ENCODE measurements around the gene ZNF205.
A peak's percentile ranks its signal among the peaks of the same experiment; 100 is the strongest.

The ZNF205 gene

DNA sequence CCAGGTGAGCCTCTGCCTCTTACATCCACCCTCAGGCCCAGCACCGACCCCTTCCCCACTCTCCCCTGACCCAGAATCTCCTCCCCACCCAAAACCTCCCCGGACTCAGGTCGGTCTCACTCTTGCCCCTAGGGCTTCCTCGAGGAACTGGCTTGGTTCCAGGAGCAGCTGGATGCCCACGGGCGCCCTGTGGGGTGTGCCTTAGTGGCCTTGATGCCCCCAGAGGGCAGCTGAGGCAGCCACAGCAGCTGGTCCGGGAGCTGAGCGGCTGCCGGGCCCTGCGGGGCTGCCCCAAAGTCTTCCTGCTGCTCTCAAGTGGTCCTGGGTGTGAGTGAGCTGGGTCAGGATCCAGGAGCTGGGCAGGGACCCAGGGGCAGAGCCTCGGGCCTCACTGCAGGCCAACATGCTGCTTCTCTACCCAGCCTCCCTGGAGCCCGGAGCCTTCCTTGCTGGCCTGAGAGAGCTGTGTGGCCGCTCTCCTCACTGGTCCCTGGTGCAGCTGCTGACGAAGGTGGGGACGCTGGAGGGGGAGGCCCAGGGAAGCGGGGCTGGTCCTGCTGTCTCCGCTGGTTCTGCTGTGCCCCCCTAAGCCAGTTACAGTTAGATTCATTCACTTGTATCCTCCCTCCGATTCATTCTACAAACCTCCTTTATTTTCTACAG, 32.1 kb downstream of the ZNF205 start:
- no peak overlapping the region for H4K8ac ChIP-seq (ENCODE audit: low read depth, low read length)
- H4K91ac ChIP-seq (ENCODE audit: low read depth, low read length): no peak overlapping the region

DNA sequence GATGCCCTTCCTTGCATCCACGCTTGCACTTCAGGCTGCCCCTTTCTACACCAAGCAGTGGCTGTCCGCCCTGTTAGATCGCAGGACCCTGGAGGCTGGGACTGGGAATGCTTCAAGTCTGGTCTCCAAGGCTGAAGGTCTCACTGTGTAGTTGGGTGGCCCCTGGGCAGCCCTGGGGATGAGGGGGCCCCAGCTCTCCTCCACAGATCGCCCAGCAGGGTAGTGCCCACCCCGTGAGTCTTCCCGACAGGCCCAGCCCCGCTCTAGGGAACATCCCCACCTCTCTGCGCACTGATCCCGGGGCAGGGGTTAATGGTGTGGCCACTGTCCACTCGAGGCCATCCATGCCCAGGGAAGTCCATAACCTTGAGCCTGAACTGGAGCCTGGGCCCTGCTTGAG, 32.8 kb downstream of the ZNF205 start:
- no peak overlapping the region for H2BK120ac ChIP-seq (ENCODE audit: insufficient read depth, low read length, poor library complexity)
- peaks cover 2% of the 10 kb centered on the region for H3K79me2 ChIP-seq (ENCODE audit: control insufficient read depth, insufficient read depth, low read length, poor library complexity)
- H3K27ac ChIP-seq (ENCODE audit: low read depth, low read length): no peak overlapping the region
- H3K4me3 ChIP-seq (ENCODE audit: low read depth, low read length): no peak overlapping the region
- no peak overlapping the region for H3K4ac ChIP-seq (ENCODE audit: low read depth, low read length)
- no peak overlapping the region for H4K8ac ChIP-seq (ENCODE audit: low read depth, low read length)
- DNase-seq: no peak
- H3K36me3 ChIP-seq (ENCODE audit: control insufficient read depth in 1 of 2, insufficient read depth in 2 of 2, low read length in 2 of 2): peaks cover 24% of the 10 kb centered on the region in 2 experiments
- H3K9ac ChIP-seq (ENCODE audit: low read length): no peak overlapping the region
- H4K12ac ChIP-seq (ENCODE audit: low read depth, low read length): no peak overlapping the region
- no peak overlapping the region for H3K23ac ChIP-seq (ENCODE audit: low read length)
- H2BK12ac ChIP-seq (ENCODE audit: low read length): no peak overlapping the region
- no peak overlapping the region for H3K4me2 ChIP-seq (ENCODE audit: low read length)
- WGBS (ENCODE audit: extremely low coverage, insufficient coverage, insufficient read length): no CpG with 5 or more reads among the region's 10 CpGs
- H2AK5ac ChIP-seq (ENCODE audit: low read length): no peak overlapping the region
- H4K91ac ChIP-seq (ENCODE audit: low read depth, low read length): no peak overlapping the region
- no peak overlapping the region for H3K18ac ChIP-seq (ENCODE audit: low read length)
- H3K14ac ChIP-seq (ENCODE audit: low read length): no peak overlapping the region
- H3K27me3 ChIP-seq (ENCODE audit: insufficient read depth, low read length): no peaks in the 10 kb centered on the region
- H2AFZ ChIP-seq (ENCODE audit: insufficient read depth, low read length, poor library complexity): no peak overlapping the region
- H3K79me1 ChIP-seq (ENCODE audit: low read length): peaks cover 5% of the 10 kb centered on the region
- no peak overlapping the region for H2BK5ac ChIP-seq (ENCODE audit: low read depth, low read length, poor library complexity)
- H3K4me1 ChIP-seq (ENCODE audit: control insufficient read depth in 1 of 2, insufficient read depth in 2 of 2, low read length in 2 of 2): peaks cover 2 to 5% of the 10 kb centered on the region in 2 experiments
- peaks cover 3% of the 10 kb centered on the region for H3K9me3 ChIP-seq (ENCODE audit: insufficient read depth, low read depth, low read length)

More for the DNA sequence above, 32.1 kb downstream of the ZNF205 start:
- H3K27ac ChIP-seq (ENCODE audit: low read depth, low read length): no peak overlapping the region
- no peak overlapping the region for H2AK5ac ChIP-seq (ENCODE audit: low read length)
- H3K4ac ChIP-seq (ENCODE audit: low read depth, low read length): no peak overlapping the region
- H3K9ac ChIP-seq (ENCODE audit: low read length): no peak overlapping the region
- no peak overlapping the region for H2AFZ ChIP-seq (ENCODE audit: insufficient read depth, low read length, poor library complexity)
- no peak overlapping the region for H2BK5ac ChIP-seq (ENCODE audit: low read depth, low read length, poor library complexity)
- H3K9me3 ChIP-seq (ENCODE audit: insufficient read depth, low read depth, low read length): peaks cover 3% of the 10 kb centered on the region
- no peaks in the 10 kb centered on the region for H3K27me3 ChIP-seq (ENCODE audit: insufficient read depth, low read length)
- no CpG with 5 or more reads among the region's 18 CpGs for WGBS (ENCODE audit: extremely low coverage, insufficient coverage, insufficient read length)
- H3K4me1 ChIP-seq (ENCODE audit: control insufficient read depth in 1 of 2, insufficient read depth in 2 of 2, low read length in 2 of 2): peaks cover 0 to 2% of the 10 kb centered on the region in 2 experiments
- peaks cover 24% of the 10 kb centered on the region in 2 experiments for H3K36me3 ChIP-seq (ENCODE audit: control insufficient read depth in 1 of 2, insufficient read depth in 2 of 2, low read length in 2 of 2)
- H2BK120ac ChIP-seq (ENCODE audit: insufficient read depth, low read length, poor library complexity): no peak overlapping the region
- no peak overlapping the region for H4K12ac ChIP-seq (ENCODE audit: low read depth, low read length)
- H2BK12ac ChIP-seq (ENCODE audit: low read length): no peak overlapping the region
- no peak overlapping the region for H3K23ac ChIP-seq (ENCODE audit: low read length)
- no peak overlapping the region for H3K4me2 ChIP-seq (ENCODE audit: low read length)
- H3K18ac ChIP-seq (ENCODE audit: low read length): no peak overlapping the region
- no peak overlapping the region for H3K14ac ChIP-seq (ENCODE audit: low read length)
- no peak overlapping the region for H3K4me3 ChIP-seq (ENCODE audit: low read depth, low read length)
- no peaks in the 10 kb centered on the region for H3K79me2 ChIP-seq (ENCODE audit: control insufficient read depth, insufficient read depth, low read length, poor library complexity)
- H3K79me1 ChIP-seq (ENCODE audit: low read length): no peaks in the 10 kb centered on the region
- peak; percentile 9 to 12 for DNase-seq

DNA sequence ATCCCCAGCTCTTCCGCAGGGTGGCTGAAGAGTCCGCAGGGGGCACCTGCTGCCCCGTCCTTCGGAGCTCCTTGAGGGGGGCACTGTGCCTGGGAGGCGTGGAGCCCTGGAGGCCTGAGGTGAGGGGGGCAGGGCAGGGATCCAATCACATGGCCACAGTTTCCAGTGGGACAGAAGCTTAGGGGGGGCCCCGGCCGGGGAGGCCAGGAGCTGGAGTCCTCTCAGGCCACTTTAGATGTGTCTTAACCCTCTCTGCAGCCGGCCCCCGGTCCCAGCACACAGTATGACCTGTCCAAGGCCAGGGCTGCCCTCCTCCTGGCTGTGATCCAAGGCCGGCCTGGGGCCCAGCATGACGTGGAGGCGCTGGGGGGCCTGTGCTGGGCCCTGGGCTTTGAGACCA, 33.3 kb downstream of the ZNF205 start:
- no peak overlapping the region for H4K8ac ChIP-seq (ENCODE audit: low read depth, low read length)
- peaks cover 3% of the 10 kb centered on the region for H3K9me3 ChIP-seq (ENCODE audit: insufficient read depth, low read depth, low read length)
- no peaks in the 10 kb centered on the region for H3K27me3 ChIP-seq (ENCODE audit: insufficient read depth, low read length)
- no peak overlapping the region for H3K4ac ChIP-seq (ENCODE audit: low read depth, low read length)
- no peak overlapping the region for H3K23ac ChIP-seq (ENCODE audit: low read length)
- no peak overlapping the region for H4K12ac ChIP-seq (ENCODE audit: low read depth, low read length)
- no peak overlapping the region for H3K27ac ChIP-seq (ENCODE audit: low read depth, low read length)
- H3K36me3 ChIP-seq (ENCODE audit: control insufficient read depth in 1 of 2, insufficient read depth in 2 of 2, low read length in 2 of 2): peaks cover 21 to 22% of the 10 kb centered on the region in 2 experiments
- peaks cover 2 to 5% of the 10 kb centered on the region in 2 experiments for H3K4me1 ChIP-seq (ENCODE audit: control insufficient read depth in 1 of 2, insufficient read depth in 2 of 2, low read length in 2 of 2)
- peaks cover 6% of the 10 kb centered on the region for H3K79me1 ChIP-seq (ENCODE audit: low read length)
- H3K4me2 ChIP-seq (ENCODE audit: low read length): no peak overlapping the region
- H2BK12ac ChIP-seq (ENCODE audit: low read length): no peak overlapping the region
- H3K14ac ChIP-seq (ENCODE audit: low read length): no peak overlapping the region
- no peak overlapping the region for H3K18ac ChIP-seq (ENCODE audit: low read length)
- no CpG with 5 or more reads among the region's 12 CpGs for WGBS (ENCODE audit: extremely low coverage, insufficient coverage, insufficient read length)
- no peak overlapping the region for H4K91ac ChIP-seq (ENCODE audit: low read depth, low read length)
- no peak overlapping the region for H2BK5ac ChIP-seq (ENCODE audit: low read depth, low read length, poor library complexity)
- H2AK5ac ChIP-seq (ENCODE audit: low read length): no peak overlapping the region
- H2BK120ac ChIP-seq (ENCODE audit: insufficient read depth, low read length, poor library complexity): no peak overlapping the region
- no peak overlapping the region for H2AFZ ChIP-seq (ENCODE audit: insufficient read depth, low read length, poor library complexity)
- no peak overlapping the region for H3K9ac ChIP-seq (ENCODE audit: low read length)
- DNase-seq: no peak
- no peak overlapping the region for H3K4me3 ChIP-seq (ENCODE audit: low read depth, low read length)
- H3K79me2 ChIP-seq (ENCODE audit: control insufficient read depth, insufficient read depth, low read length, poor library complexity): peaks cover 3% of the 10 kb centered on the region

DNA sequence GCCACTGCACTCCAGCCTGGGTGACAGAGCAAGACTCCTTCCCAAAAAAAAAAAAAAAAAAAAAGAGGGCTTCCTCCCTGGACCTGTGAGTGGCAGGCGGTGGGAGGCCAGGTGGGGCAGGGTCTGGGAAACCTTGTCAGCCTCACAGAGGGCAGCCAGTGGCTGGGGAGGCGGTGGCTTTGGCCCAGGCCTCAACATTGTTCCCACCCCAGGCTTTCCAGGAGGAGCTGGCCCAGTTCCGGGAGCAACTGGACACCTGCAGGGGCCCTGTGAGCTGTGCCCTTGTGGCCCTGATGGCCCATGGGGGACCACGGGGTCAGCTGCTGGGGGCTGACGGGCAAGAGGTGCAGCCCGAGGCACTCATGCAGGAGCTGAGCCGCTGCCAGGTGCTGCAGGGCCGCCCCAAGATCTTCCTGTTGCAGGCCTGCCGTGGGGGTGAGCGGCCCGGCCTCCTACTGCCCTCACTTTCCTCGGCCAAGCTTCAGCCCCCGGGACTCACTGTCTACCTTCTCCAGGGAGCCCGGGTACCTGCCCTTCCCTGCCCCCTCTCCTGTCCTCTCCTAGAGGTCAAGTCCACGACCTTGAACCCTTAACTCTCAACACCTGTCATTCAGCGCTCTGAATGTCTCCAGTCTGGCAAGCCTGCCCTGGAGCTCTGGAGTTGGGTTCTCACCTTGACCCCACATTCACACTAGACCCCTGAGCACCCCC, 34.8 kb downstream of the ZNF205 start:
- Histone ChIP-seq H3K9ac (ENCODE audit: low read length) (no peak overlapping the region), H3K14ac (ENCODE audit: low read length) (no peak overlapping the region), H3K23ac (ENCODE audit: low read length) (no peak overlapping the region), H4K91ac (ENCODE audit: low read depth, low read length) (no peak overlapping the region), H4K8ac (ENCODE audit: low read depth, low read length) (no peak overlapping the region), H2AK5ac (ENCODE audit: low read length) (no peak overlapping the region), H3K4me3 (ENCODE audit: low read depth, low read length) (no peak overlapping the region), H3K9me3 (ENCODE audit: insufficient read depth, low read depth, low read length) (peaks cover 3% of the 10 kb centered on the region), H3K27me3 (ENCODE audit: insufficient read depth, low read length) (no peaks in the 10 kb centered on the region), H3K4ac (ENCODE audit: low read depth, low read length) (no peak overlapping the region), H3K79me2 (ENCODE audit: control insufficient read depth, insufficient read depth, low read length, poor library complexity) (peaks cover 3% of the 10 kb centered on the region), H2BK120ac (ENCODE audit: insufficient read depth, low read length, poor library complexity) (no peak overlapping the region), H3K4me2 (ENCODE audit: low read length) (no peak overlapping the region), H3K36me3 (ENCODE audit: control insufficient read depth in 1 of 2, insufficient read depth in 2 of 2, low read length in 2 of 2) (peaks cover 5 to 7% of the 10 kb centered on the region in 2 experiments), H3K4me1 (ENCODE audit: control insufficient read depth in 1 of 2, insufficient read depth in 2 of 2, low read length in 2 of 2) (peaks cover 4 to 10% of the 10 kb centered on the region in 2 experiments), H3K18ac (ENCODE audit: low read length) (no peak overlapping the region), H2BK12ac (ENCODE audit: low read length) (no peak overlapping the region), H3K79me1 (ENCODE audit: low read length) (peaks cover 8% of the 10 kb centered on the region), H3K27ac (ENCODE audit: low read depth, low read length) (no peak overlapping the region), H2AFZ (ENCODE audit: insufficient read depth, low read length, poor library complexity) (no peak overlapping the region), H2BK5ac (ENCODE audit: low read depth, low read length, poor library complexity) (no peak overlapping the region), H4K12ac (ENCODE audit: low read depth, low read length) (no peak overlapping the region)
- no peak for DNase-seq
- no CpG with 5 or more reads among the region's 16 CpGs for WGBS (ENCODE audit: extremely low coverage, insufficient coverage, insufficient read length)
